ENCODE measurements around the gene SGSM1.

SGSM1 gene

DNA sequence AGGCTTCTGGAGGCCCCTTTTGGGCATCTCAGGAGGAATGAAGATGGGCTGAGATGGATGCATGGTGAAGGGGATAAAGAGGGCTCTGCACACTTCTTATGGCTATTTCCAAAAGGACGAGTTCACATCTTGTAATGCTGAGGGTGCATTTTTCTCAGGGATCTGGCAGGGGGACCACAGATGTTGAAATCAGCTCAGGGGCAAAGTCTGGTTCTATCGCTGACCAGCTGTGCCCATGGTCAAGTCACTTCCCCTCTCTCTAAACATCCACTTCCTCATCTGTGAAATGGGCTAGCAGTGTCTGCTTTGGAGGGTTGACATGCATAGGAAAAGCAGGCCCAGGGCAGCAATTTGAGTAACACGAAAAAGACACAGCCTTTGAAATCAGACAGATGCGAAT, 114.0 kb downstream of the SGSM1 start:
- TF ChIP-seq, protein P1, sequence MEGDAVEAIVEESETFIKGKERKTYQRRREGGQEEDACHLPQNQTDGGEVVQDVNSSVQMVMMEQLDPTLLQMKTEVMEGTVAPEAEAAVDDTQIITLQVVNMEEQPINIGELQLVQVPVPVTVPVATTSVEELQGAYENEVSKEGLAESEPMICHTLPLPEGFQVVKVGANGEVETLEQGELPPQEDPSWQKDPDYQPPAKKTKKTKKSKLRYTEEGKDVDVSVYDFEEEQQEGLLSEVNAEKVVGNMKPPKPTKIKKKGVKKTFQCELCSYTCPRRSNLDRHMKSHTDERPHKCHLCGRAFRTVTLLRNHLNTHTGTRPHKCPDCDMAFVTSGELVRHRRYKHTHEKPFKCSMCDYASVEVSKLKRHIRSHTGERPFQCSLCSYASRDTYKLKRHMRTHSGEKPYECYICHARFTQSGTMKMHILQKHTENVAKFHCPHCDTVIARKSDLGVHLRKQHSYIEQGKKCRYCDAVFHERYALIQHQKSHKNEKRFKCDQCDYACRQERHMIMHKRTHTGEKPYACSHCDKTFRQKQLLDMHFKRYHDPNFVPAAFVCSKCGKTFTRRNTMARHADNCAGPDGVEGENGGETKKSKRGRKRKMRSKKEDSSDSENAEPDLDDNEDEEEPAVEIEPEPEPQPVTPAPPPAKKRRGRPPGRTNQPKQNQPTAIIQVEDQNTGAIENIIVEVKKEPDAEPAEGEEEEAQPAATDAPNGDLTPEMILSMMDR (IDR thresholded peaks at IDR 0.05): no peak
- H2AFZ ChIP-seq: no peak overlapping the region
- H3K36me3 ChIP-seq (ENCODE audit: control insufficient read depth, insufficient read depth, low read length): no peaks in the 10 kb centered on the region
- H3K4me1 ChIP-seq: no peaks in the 10 kb centered on the region
- no peak overlapping the region for H3K4me2 ChIP-seq (ENCODE audit: low read length)
- H3K9ac ChIP-seq: no peak overlapping the region
- no peaks in the 10 kb centered on the region for H3K9me3 ChIP-seq (ENCODE audit: control insufficient read depth, low read length)
- H3K27ac ChIP-seq: no peak overlapping the region
- no peaks in the 10 kb centered on the region for H3K79me2 ChIP-seq
- no peak overlapping the region for H3K4me3 ChIP-seq (ENCODE audit: low read depth, low read length)
- no peaks in the 10 kb centered on the region for H3K27me3 ChIP-seq (ENCODE audit: control insufficient read depth, insufficient read depth, low read length)

DNA sequence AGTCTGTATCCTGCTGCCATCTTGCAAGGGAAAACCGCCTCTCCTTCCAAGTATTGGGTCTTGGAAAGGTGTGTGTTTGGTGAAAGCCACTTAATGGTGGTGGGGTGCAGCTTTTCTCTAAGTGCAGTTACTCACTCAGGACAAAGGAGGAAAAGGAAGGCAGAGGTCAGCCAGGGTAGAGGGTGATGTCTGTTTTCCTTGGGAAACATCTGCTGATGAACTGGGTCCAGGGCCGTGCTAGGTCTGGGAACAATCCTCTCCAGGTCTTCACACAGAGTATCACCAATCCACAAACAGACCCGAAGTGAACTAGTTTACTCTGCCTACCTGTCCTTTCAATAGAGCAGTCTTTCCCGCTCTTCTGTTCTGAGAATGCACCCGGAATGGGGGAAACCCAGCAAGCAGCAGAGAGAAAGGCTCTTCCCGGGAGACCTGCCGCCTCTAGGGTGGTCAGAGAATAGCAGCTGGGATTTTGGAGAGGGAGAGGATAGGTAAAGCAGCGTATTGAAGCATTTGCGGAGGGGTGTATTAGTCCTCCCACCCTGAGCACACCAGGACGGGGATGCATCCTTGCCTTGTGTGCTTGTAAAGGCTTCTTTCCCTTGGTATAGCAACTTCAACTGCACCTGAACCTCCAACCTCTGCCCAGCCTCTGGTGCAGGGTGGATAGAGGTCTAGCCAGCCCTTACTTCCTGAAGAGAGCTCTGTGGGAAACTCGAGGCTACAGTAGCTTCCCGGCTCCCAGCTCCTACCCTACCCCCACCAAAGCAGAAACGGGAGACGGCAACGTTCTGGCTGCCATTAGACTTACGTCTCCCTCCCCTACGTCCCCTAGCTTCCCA, 119.8 kb downstream of the SGSM1 start:
- TF ChIP-seq, protein P1 (IDR thresholded peaks at IDR 0.05): no peak
- Histone ChIP-seq H3K36me3 (ENCODE audit: control insufficient read depth, insufficient read depth, low read length) (no peaks in the 10 kb centered on the region), H3K27me3 (ENCODE audit: control insufficient read depth, insufficient read depth, low read length) (no peaks in the 10 kb centered on the region), H3K79me2 (no peaks in the 10 kb centered on the region), H2AFZ (no peak overlapping the region), H3K9me3 (ENCODE audit: control insufficient read depth, low read length) (no peaks in the 10 kb centered on the region), H3K27ac (no peak overlapping the region), H3K4me1 (no peaks in the 10 kb centered on the region), H3K9ac (no peak overlapping the region), H3K4me2 (ENCODE audit: low read length) (no peak overlapping the region), H3K4me3 (ENCODE audit: low read depth, low read length) (no peak overlapping the region)

DNA sequence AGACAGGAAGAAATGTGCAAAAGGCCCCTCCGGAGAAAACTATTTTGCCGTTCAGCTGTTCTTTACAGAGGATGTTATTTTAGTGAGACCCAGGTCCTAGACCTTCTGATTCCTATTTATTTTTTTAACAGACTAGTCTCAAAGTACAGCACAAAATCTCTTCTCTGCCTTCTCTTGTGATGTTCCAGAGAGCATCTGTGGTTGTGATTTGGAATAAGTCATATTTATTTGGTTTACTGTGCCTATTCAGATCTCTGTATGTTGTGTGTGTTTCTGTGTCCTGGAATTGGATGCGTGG, 120.4 kb downstream of the SGSM1 start:
- Histone ChIP-seq H3K36me3 (ENCODE audit: control insufficient read depth, insufficient read depth, low read length) (no peaks in the 10 kb centered on the region), H3K79me2 (no peaks in the 10 kb centered on the region), H3K27me3 (ENCODE audit: control insufficient read depth, insufficient read depth, low read length) (no peaks in the 10 kb centered on the region), H3K27ac (no peak overlapping the region), H3K4me1 (no peaks in the 10 kb centered on the region), H2AFZ (no peak overlapping the region), H3K9me3 (ENCODE audit: control insufficient read depth, low read length) (no peaks in the 10 kb centered on the region), H3K9ac (no peak overlapping the region), H3K4me3 (ENCODE audit: low read depth, low read length) (no peak overlapping the region), H3K4me2 (ENCODE audit: low read length) (no peak overlapping the region)
- TF ChIP-seq, protein P1 (IDR thresholded peaks at IDR 0.05): no peak

DNA sequence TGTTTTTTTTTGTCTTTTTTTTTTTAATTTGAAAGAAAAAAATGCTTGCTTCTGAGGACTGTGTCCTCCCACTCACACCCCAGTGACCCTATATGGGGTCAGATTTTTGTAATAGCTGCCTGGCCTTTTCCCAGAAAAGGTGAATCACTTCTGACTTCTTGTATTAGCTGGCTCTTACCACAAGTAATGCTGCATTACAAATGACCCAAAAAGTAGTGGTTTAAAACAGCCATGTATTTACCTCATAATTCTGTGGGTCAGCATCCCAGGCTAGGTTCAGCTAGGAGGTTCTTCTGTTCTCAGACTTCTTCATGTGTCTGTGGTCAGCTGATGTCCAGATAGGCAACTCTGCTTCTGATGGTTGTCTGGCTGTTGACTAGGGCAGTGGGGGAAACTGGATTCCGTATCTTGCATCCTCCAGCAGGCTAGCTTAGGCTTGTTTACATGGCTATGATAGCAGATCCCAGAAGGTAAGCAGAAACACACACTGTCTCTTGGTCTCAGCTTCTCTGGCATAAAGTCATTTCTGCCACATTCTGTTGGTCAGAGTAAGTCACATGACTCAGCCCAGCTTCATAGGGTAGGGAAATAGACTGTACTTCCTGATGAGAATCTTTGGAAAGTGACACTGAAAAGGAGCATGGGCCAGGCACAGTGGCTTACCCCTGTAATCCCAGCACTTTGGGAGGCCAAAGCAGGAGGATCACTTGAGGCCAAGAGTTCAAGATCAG, 121.0 kb downstream of the SGSM1 start:
- Histone ChIP-seq H3K4me1 (no peaks in the 10 kb centered on the region), H3K9ac (no peak overlapping the region), H3K4me2 (ENCODE audit: low read length) (no peak overlapping the region), H3K4me3 (ENCODE audit: low read depth, low read length) (no peak overlapping the region), H3K27ac (no peak overlapping the region), H3K27me3 (ENCODE audit: control insufficient read depth, insufficient read depth, low read length) (no peaks in the 10 kb centered on the region), H3K79me2 (no peaks in the 10 kb centered on the region), H3K36me3 (ENCODE audit: control insufficient read depth, insufficient read depth, low read length) (no peaks in the 10 kb centered on the region), H3K9me3 (ENCODE audit: control insufficient read depth, low read length) (no peaks in the 10 kb centered on the region), H2AFZ (no peak overlapping the region)
- TF ChIP-seq, protein P1 (IDR thresholded peaks at IDR 0.05): no peak
